GM12891 (cell line): ENCODE results near the gene PRDM9.

Source experiments
- POLR2A ChIP-seq: IDR thresholded peaks from 2 replicates; pipeline ENCODE4 v1.6.1; 2011; ENCODE audit warnings: low read depth, low read length, control low read depth
- POLR2AphosphoS5 ChIP-seq: IDR thresholded peaks from 2 replicates; pipeline ENCODE4 v1.6.1; 2011; ENCODE audit warnings: low read depth, low read length, control low read depth
- SPI1 ChIP-seq: IDR thresholded peaks from 2 replicates; pipeline ENCODE4 v1.6.1; 2011; ENCODE audit warnings: low read depth, low read length, control low read depth
- TAF1 ChIP-seq: IDR thresholded peaks from 2 replicates; pipeline ENCODE4 v1.6.1; 2011; ENCODE audit warnings: low read depth, low read length, control low read depth

GRCh38 chr5:23473915-23474314 lies 33.5 kb upstream of the PRDM9 start:
- TF ChIP-seq TAF1 (no peak), POLR2A (no peak), POLR2AphosphoS5 (no peak), SPI1 (no peak)
